ENCODE results near the gene SMIM12. TPM values are rescaled to one million over a fixed set of nuclear protein-coding genes. Genes with fewer than 3 reads are reported as not detected.

Gene SMIM12
- total RNA-seq, 2 donors from 2014 or later, result 52.3 to 57.5 TPM

DNA sequence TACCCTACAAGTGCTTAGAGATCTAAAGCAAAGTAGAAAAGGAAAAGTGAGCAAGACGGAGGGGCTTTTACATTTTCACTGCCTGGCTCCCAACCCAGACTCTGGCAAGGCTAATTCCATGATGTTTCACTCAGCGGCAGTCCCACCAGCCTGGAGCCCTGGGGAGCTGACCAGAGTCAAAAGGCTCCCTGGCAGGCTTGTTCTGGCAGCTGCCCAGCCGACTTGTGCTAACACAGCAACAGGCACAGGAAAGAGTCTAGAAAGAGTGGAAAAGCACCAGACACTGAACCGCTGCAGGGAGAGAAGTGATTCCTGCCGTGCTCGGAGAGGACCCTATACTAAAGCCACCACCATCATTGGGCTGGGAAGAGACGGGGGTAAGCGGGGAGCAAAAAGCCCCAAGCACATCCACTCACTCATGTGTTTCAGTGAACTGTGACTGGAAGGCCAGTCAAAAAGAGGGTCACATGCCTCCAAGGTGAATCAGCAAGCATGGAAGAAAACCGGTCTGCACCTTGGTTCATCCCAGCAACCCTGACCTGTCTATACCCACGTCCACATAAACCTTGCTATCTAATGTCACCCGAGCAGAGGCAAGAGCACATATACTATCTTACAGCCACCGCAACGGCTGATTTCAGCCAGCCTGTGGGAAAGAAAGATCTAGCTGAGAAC lies 8.0 kb downstream of the SMIM12 start:
- intact Hi-C loops (cut with DNase I), result loop anchor here (5.0 to 10.0 kb wide), 2 partner anchors 64 to 123 kb away; no protein-coding TSS in a partner anchor
- DNase-seq (ENCODE audit: low spot score), result peak; percentile 88

DNA sequence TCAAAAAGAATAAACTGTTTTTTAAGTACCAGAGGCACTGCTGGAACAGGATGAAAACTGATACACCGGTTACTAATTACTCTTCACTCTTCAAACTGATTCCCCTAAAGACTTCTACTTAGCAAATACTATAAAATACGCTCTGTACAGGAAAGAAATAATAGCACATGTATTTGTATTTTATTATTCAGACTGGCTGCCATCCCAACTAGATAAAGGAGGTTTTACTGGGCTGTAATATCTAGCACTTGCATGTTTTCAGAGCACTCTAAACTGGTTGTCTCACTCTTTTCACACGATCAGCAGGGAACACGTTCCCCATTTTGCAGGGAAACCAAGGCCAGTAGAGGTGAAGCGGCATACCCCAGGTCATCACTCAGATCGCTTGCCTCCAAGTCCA lies 9.2 kb downstream of the SMIM12 start:
- intact Hi-C loops (cut with DNase I), result loop anchor here (5.0 to 10.0 kb wide), 2 partner anchors 63 to 124 kb away; no protein-coding TSS in a partner anchor
- DNase-seq (ENCODE audit: low spot score), result no peak

DNA sequence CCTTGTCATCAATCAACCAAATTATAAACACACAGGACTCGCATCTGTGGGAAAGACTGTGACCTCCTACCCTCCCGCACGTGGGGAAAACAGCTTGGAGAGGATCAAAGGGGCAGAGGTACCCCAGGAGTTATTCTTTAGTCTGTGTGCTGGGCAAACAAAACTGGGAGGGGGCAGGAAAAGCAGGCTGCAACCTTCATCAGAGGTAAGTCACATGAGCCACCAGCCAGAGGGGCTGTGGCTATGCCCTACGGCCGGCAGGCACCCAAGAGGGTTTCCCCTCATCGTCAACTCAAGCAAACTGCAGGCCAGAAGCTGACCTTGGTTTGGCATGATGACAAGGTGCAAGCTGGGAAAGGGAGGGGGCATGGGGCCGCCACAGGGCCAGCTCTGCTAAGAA lies 12.5 kb downstream of the SMIM12 start:
- intact Hi-C loops (cut with DNase I), result no loop called here
- peak; percentile 55 for DNase-seq (ENCODE audit: low spot score)

DNA sequence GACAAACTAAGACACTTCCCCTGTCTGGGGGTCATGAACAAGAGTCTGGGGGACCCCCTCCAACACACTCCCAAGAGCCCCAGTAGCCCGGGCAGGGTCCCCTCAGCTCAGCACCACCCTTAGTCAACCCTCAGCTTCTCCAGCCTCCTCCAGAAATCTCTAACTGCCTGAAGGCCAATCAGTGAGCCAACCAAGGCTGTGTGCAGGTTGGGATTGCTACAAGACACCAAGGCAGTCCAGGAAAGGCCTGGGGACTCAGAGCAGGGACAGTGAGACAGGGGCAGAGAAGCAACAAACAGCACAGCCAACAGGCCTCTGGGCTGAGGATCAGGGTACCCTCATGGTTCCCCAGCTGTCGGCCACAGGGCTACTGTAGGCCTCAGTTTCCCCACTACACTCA lies 13.3 kb downstream of the SMIM12 start:
- intact Hi-C loops (cut with DNase I), result no loop called here
- DNase-seq (ENCODE audit: low spot score), result peak; percentile 26

- intact Hi-C loops (cut with DNase I), result no loop called here
- peak; percentile 61 for DNase-seq (ENCODE audit: low spot score)
These were observed 14.2 kb downstream of the SMIM12 start for GRCh38 chr1:34845131-34845901.

GRCh38 chr1:34844252-34844634 lies 15.3 kb downstream of the SMIM12 start:
- peak; percentile 45 for DNase-seq (ENCODE audit: low spot score)
- intact Hi-C loops (cut with DNase I), result no loop called here

- intact Hi-C loops (cut with DNase I), result no loop called here
- peak; percentile 28 for DNase-seq (ENCODE audit: low spot score)
These were observed 15.9 kb downstream of the SMIM12 start for GRCh38 chr1:34843392-34844251.

GRCh38 chr1:34842952-34843371 lies 16.6 kb downstream of the SMIM12 start:
- DNase-seq (ENCODE audit: low spot score), result peak; percentile 44
- intact Hi-C loops (cut with DNase I), result no loop called here

DNA sequence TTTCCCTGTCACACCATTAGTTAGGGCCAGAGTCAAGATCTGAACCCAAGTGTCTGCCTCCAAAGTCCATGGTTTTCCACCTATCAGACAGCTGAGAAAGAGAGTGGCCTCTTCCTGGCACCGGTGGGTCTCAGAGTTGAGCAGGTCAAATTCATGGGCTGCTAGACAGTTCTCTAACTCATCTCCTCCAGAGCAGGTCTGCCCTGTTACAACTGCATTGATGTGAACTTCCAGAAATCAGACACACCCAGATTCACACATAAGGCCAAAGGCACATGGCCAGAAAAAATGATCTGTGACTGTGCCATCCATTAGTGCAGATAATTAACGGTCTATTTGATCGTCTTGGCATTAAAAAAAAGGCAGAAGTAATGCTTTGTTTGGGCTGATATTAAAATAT lies 17.5 kb downstream of the SMIM12 start:
- intact Hi-C loops (cut with DNase I), result no loop called here
- DNase-seq (ENCODE audit: low spot score), result no peak

DNA sequence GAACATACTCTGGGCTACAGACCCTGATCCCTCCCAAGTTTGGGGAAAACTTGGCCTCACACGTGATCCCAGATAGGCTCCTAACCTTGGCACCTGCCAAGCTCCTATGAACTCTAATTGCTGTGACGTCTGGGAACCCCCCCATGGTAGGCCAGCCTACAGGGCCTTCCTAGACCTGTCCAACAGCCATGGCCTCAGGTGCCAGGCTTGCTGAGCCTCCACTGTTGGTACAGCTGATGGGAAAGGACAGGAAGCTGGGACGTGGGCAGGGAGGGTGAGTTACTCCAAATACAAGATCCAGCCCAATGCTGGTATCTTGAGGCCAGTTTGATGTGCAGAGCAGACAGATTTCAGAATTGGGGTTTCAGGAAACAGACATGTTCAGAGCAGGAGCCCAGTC lies 19.1 kb downstream of the SMIM12 start:
- no peak for DNase-seq (ENCODE audit: low spot score)

DNA sequence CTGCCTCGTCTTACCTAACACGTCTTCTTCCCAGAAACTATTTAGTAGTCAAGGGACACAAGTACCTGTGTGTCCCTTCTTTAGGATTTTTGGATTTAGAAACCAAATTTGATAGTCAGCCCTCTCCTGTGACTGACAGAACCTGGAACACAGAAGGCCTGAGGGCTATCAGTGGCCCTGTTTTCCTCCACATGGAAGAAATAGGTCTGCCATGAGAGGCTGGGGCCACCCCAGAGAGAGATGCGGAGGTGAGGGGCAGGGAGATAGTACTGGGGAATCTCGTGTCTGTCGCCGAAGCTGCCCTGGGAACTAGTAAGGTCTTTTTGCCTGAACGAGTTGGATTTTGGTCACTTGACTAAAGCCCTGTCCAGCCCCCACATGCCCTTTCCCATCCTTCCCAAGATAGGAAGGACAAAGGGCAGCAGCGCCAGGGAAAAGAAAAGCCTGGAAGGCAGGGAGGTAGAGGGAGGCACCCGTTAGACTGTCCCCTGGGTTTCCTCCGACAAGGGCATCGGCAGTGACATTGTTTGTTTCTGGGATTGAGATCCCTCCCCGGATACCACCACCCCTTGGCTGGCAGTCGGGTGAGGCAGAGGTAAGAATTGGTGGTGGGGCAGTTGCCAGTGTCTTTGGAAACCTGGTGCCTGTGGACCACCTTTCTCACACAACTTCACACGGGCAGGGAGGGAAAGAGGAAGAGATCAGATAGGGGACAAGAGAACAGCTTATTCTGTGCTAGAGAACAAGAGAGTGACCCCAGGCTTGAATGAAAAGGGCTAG lies 19.8 kb downstream of the SMIM12 start:
- DNase-seq (ENCODE audit: low spot score), result no peak
- intact Hi-C loops (cut with DNase I), result no loop called here

More for the DNA sequence above, 19.1 kb downstream of the SMIM12 start:
- intact Hi-C loops (cut with DNase I), result no loop called here

GRCh38 chr1:34833711-34834110 lies 25.8 kb downstream of the SMIM12 start:
- DNase-seq (ENCODE audit: low spot score), result no peak
- intact Hi-C loops (cut with DNase I), result no loop called here

- peak; percentile 45 for DNase-seq (ENCODE audit: low spot score)
- intact Hi-C loops (cut with DNase I), result no loop called here
These were observed 27.8 kb downstream of the SMIM12 start for GRCh38 chr1:34831721-34832246.

GRCh38 chr1:34829250-34829649 lies 30.3 kb downstream of the SMIM12 start:
- DNase-seq (ENCODE audit: low spot score), result peak; percentile 59
- intact Hi-C loops (cut with DNase I), result no loop called here

- intact Hi-C loops (cut with DNase I), result no loop called here
- DNase-seq (ENCODE audit: low spot score), result peak; percentile 24
These were observed 30.9 kb downstream of the SMIM12 start for GRCh38 chr1:34828611-34829010.

GRCh38 chr1:34827341-34827941 lies 32.1 kb downstream of the SMIM12 start:
- intact Hi-C loops (cut with DNase I), result no loop called here
- no peak for DNase-seq (ENCODE audit: low spot score)

DNA sequence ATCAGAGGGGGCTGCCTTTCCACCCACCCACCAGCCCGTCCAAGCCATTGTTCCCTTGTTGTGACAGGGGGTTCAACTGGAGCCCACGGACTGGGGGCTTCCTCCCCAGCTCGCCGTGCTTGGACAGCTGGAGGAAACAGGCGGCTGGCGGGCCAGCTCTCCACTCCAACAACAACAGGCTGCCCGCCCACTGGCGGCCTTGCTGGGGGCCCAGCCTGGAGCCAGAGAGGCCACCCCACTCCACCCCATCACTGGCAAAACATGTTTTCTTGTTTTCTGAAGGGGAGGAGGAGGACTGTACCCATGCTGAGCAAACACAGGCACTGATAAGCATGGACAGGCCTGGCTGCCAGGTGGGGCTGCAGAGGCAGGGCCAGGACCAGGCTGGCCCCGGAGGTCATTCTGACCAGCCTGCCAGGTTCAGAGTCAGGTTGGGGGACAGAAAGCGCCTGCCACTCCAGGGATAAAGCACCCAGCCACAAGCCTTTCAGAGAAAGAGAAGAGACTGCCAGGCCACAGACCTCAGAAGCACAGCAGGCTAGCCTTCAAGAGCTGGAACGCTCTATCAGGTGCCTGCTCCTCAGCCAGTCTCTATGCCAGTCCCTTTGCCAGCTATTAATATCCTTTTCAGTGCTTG lies 34.0 kb downstream of the SMIM12 start:
- intact Hi-C loops (cut with DNase I), result no loop called here
- DNase-seq (ENCODE audit: low spot score), result peak; percentile 69

Measured in posterior vena cava (tissue), 2 donors.